Activated T-cell treated with anti-CD3 and anti-CD28 coated beads, Interleukin-2, amount 50 U/mL, for 4 hours (primary cell): ENCODE measurements around the gene GLI1. TPM values are rescaled to one million over a fixed set of nuclear protein-coding genes. Genes with fewer than 3 reads are reported as not detected.
"Not testable (repeated sequence)": the region's sequence is repeated elsewhere in the genome, so short reads cannot be mapped to it uniquely, and the experiment has no call there.

ENCODE experiments used
- ATAC-seq, 2 donors: fragments of 200-7000 bp; cut with Tn5 transposase; one replicate each; pipeline ENCODE4 v1.10.0; 2021
- DNase-seq: peaks from one replicate; pipeline ENCODE4 v3.0.0-alpha.2; 2020
- H3K27me3 Mint-ChIP-seq: one replicate; pipeline ENCODE4 v1.8.0; 2021; ENCODE audit warnings: low read depth, mixed read lengths
- H3K36me3 Mint-ChIP-seq: one replicate; pipeline ENCODE4 v1.8.0; 2022; ENCODE audit warnings: mixed read lengths; ENCODE audit not compliant: insufficient read depth
- H3K4me1 Mint-ChIP-seq: one replicate; pipeline ENCODE4 v1.8.0; 2021; ENCODE audit warnings: low read depth, mixed read lengths
- H3K4me3 Mint-ChIP-seq: one replicate; pipeline ENCODE4 v1.8.0; 2021; ENCODE audit warnings: mild to moderate bottlenecking, moderate library complexity, mixed read lengths
- H3K9me3 Mint-ChIP-seq: one replicate; pipeline ENCODE4 v1.8.0; 2021; ENCODE audit warnings: mixed read lengths
- total RNA-seq, 3 donors: library from RNA; stranded (reverse); gene quantifications; one replicate each; pipeline ENCODE4 v1.2.1, GENCODE V29; 2021

GLI1 gene
- total RNA-seq, 3 donors from 2014 or later: 0.46 to 1.7 (median 0.65) TPM

DNA sequence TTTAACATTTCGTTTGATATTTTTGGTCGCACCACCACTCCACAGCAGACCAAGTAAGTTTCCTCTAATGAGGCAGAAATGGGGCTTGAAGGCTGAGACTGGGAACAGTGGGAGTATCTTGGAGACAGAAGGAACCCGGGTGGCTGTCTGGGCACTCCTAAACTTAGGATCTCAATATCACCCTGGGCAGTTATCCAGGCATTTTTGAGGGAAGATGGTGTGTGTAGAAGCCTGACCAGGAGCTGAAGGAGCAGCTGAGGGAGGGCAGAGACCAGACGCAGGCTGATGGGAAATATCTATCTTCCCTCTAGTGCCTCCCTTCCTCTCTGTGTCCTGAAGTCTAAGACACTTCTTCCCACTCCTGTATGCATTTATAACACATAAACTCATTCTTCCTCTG lies 39.0 kb downstream of the GLI1 start:
- peaks cover 6% of the 10 kb centered on the region for H3K4me1 Mint-ChIP-seq
- DNase-seq: no peak
- H3K27me3 Mint-ChIP-seq: no peaks in the 10 kb centered on the region
- H3K9me3 Mint-ChIP-seq: no peaks in the 10 kb centered on the region
- no peak overlapping the region for H3K4me3 Mint-ChIP-seq
- H3K36me3 Mint-ChIP-seq: peaks cover 46% of the 10 kb centered on the region
- no peak for ATAC-seq

DNA sequence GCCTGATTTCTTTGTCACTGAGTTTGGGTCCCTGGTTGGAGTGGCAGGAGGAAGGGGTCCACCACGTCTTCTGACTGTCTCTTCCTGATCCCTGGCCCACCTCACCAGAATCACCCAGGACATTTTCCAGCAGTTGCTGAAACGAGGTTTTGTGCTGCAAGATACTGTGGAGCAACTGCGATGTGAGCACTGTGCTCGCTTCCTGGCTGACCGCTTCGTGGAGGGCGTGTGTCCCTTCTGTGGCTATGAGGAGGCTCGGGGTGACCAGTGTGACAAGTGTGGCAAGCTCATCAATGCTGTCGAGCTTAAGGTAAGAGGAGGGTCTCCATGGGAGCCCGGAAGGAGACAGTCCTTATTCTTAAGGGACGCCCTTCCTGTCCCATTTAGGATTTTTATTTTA lies 40.6 kb downstream of the GLI1 start:
- DNase-seq (no peak), ATAC-seq (no peak)
- Mint-ChIP-seq H3K4me1 (peaks cover 6% of the 10 kb centered on the region), H3K9me3 (no peaks in the 10 kb centered on the region), H3K4me3 (no peak overlapping the region), H3K36me3 (peaks cover 52% of the 10 kb centered on the region), H3K27me3 (no peaks in the 10 kb centered on the region)

DNA sequence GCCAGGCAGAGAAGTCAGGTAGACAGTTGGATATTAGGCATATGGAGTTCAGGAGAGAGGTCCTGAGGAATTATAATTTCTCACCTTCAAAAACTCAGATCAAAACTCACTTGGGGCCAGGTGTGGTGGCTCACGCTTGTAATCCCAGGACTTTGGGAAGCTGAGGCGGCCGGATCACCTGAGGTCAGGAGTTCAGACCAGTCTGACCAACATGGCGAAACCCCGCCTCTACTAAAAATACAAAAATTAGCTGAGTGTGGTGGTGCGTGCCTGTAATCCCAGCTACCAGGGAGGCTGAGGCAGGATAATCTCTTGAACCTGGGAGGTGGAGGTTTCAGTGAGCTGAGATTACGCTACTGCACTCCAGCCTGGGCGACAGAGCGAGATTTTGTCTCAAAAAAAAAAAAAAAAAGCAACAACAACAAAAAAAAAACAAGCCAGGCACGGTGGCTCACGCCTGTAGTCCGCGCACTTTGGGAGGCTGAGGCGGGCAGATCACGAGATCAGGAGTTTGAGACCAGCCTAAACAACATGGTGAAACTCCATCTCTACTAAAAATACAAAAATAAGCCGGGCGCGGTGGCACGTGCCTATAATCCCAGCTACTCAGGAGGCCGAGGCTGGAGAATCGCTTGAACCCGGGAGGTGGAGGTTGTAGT lies 42.9 kb downstream of the GLI1 start:
- not testable (repeated sequence) for ATAC-seq, H3K4me1 Mint-ChIP-seq, H3K9me3 Mint-ChIP-seq, DNase-seq, H3K27me3 Mint-ChIP-seq, H3K4me3 Mint-ChIP-seq
- H3K36me3 Mint-ChIP-seq: peaks cover 50% of the 10 kb centered on the region

GRCh38 chr12:57506541-57506940 lies 47.0 kb downstream of the GLI1 start:
- not testable (repeated sequence) for H3K4me3 Mint-ChIP-seq, DNase-seq, H3K27me3 Mint-ChIP-seq, H3K4me1 Mint-ChIP-seq, ATAC-seq, H3K9me3 Mint-ChIP-seq
- H3K36me3 Mint-ChIP-seq: peaks cover 39% of the 10 kb centered on the region

DNA sequence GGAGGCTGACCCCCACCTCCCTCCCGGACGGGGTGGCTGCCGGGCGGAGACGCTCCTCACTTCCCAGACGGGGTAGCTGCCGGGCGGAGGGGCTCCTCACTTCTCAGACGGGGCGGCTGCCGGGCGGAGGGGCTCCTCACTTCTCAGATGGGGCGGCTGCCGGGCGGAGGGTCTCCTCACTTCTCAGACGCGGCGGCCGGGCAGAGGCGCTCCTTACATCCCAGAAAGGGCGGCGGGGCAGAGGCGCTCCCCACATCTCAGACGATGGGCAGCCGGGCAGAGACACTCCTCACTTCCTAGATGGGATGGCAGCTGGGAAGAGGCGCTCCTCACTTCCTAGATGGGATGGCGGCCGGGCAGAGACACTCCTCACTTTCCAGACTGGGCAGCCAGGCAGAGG lies 48.2 kb downstream of the GLI1 start:
- not testable (repeated sequence) for H3K27me3 Mint-ChIP-seq, DNase-seq, H3K9me3 Mint-ChIP-seq, H3K4me3 Mint-ChIP-seq, ATAC-seq, H3K4me1 Mint-ChIP-seq
- H3K36me3 Mint-ChIP-seq: peaks cover 44% of the 10 kb centered on the region

DNA sequence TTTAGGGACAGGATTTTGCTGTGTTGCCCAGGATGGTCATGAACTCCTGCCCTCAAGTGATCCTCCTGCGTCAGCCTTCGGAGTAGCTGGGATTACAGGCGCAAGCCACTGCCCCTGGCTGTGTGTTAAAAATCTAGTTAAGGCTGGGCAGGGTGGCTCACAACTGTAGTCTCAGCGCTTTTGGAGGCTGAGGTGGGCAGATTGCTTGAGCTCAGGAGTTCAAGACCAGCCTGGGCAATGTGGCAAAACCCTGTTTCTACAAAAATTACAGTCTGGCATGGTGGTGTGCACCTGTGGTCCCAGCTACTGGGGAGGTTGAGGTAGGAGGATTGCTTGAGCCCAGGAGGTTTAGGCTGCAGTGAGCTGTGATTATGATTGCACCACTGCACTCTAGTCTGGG lies 51.6 kb downstream of the GLI1 start:
- Mint-ChIP-seq H3K4me1 (peaks cover 2% of the 10 kb centered on the region), H3K27me3 (no peaks in the 10 kb centered on the region), H3K9me3 (no peaks in the 10 kb centered on the region), H3K36me3 (peaks cover 49% of the 10 kb centered on the region), H3K4me3 (no peak overlapping the region)
- ATAC-seq (no peak), DNase-seq (no peak)

GRCh38 chr12:57511588-57512325 lies 52.2 kb downstream of the GLI1 start:
- Mint-ChIP-seq H3K4me3 (no peak overlapping the region), H3K36me3 (peaks cover 52% of the 10 kb centered on the region), H3K27me3 (no peaks in the 10 kb centered on the region), H3K9me3 (no peaks in the 10 kb centered on the region), H3K4me1 (peaks cover 2% of the 10 kb centered on the region)
- ATAC-seq: no peak
- DNase-seq: no peak

DNA sequence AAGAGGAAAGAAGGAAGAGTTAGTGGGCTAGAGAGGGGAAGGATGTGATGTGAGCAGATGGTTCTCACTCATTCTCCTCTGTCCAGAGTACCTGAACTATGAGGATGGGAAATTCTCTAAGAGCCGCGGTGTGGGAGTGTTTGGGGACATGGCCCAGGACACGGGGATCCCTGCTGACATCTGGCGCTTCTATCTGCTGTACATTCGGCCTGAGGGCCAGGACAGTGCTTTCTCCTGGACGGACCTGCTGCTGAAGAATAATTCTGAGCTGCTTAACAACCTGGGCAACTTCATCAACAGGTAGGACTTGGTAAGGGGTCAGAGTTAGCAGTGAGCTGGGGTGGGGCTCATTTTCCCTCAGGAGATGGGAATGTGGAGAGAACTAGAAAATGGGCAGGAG lies 53.1 kb downstream of the GLI1 start:
- no peaks in the 10 kb centered on the region for H3K27me3 Mint-ChIP-seq
- DNase-seq: no peak
- H3K4me3 Mint-ChIP-seq: no peak overlapping the region
- no peak for ATAC-seq
- H3K9me3 Mint-ChIP-seq: no peaks in the 10 kb centered on the region
- peaks cover 10% of the 10 kb centered on the region for H3K4me1 Mint-ChIP-seq
- H3K36me3 Mint-ChIP-seq: peaks cover 60% of the 10 kb centered on the region

- no peak overlapping the region for H3K4me3 Mint-ChIP-seq
- peaks cover 15% of the 10 kb centered on the region for H3K4me1 Mint-ChIP-seq
- peaks cover 61% of the 10 kb centered on the region for H3K36me3 Mint-ChIP-seq
- H3K27me3 Mint-ChIP-seq: no peaks in the 10 kb centered on the region
- no peaks in the 10 kb centered on the region for H3K9me3 Mint-ChIP-seq
- DNase-seq (no peak), ATAC-seq (no peak)
Observed at GRCh38 chr12:57513266-57513665, 53.7 kb downstream of the GLI1 start.

DNA sequence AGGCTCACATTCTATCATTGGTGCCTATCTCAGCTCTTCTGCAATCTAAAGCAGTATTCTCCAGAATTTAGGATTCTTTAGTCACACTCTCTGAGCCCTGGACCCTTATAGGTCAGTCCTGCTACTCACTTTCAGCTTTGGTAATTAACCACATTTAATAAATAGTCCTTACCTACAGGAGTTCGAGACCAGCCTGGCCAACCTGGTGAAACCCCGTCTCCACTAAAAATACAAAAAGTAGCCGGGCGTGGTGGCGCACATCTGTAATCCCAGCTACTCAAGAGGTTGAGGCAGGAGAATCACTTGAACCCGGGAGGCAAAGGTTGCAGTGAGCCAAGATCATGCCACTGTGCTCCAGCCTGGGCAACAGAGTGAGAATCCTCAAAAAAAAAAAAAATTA lies 54.1 kb downstream of the GLI1 start:
- not testable (repeated sequence) for DNase-seq, ATAC-seq, H3K27me3 Mint-ChIP-seq, H3K9me3 Mint-ChIP-seq, H3K4me3 Mint-ChIP-seq
- peaks cover 64% of the 10 kb centered on the region for H3K36me3 Mint-ChIP-seq
- H3K4me1 Mint-ChIP-seq: peaks cover 19% of the 10 kb centered on the region

- H3K4me1 Mint-ChIP-seq: peaks cover 25% of the 10 kb centered on the region
- H3K36me3 Mint-ChIP-seq: peaks cover 65% of the 10 kb centered on the region
- not testable (repeated sequence) for H3K4me3 Mint-ChIP-seq
Observed at GRCh38 chr12:57514246-57514645, 54.7 kb downstream of the GLI1 start.

GRCh38 chr12:57514720-57515407 lies 55.3 kb downstream of the GLI1 start:
- H3K4me3 Mint-ChIP-seq: no peak overlapping the region
- H3K27me3 Mint-ChIP-seq: no peaks in the 10 kb centered on the region
- peaks cover 64% of the 10 kb centered on the region for H3K36me3 Mint-ChIP-seq
- H3K4me1 Mint-ChIP-seq: peaks cover 28% of the 10 kb centered on the region
- no peak for DNase-seq
- no peaks in the 10 kb centered on the region for H3K9me3 Mint-ChIP-seq
- no peak for ATAC-seq

More at GRCh38 chr12:57514246-57514645, 54.7 kb downstream of the GLI1 start:
- not testable (repeated sequence) for H3K27me3 Mint-ChIP-seq, DNase-seq, ATAC-seq, H3K9me3 Mint-ChIP-seq

DNA sequence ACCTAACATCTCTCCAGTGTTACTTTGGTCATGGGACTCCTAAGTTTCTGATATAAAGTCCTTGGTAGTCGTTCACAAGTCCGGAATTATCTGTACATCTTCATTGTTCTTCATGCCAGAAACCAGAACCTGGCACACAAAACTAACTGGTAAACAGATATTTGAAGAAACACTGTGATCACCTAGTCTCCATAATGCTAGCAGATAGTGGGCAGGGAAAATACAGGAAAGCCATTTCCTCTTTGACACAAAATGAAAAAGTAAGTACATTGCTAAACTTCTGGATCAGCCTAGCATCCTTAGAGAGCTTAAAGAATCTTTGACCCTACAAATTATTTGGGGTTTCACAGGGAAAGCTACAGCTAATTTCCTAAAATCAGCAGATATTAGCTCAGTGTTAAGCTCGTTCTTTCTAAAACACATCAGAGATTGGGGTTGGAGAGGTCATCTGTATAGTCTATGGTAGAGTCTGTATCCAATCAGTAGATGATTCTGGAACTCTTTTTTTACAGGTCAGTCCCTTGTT lies 55.9 kb downstream of the GLI1 start:
- H3K36me3 Mint-ChIP-seq: peaks cover 65% of the 10 kb centered on the region

DNA sequence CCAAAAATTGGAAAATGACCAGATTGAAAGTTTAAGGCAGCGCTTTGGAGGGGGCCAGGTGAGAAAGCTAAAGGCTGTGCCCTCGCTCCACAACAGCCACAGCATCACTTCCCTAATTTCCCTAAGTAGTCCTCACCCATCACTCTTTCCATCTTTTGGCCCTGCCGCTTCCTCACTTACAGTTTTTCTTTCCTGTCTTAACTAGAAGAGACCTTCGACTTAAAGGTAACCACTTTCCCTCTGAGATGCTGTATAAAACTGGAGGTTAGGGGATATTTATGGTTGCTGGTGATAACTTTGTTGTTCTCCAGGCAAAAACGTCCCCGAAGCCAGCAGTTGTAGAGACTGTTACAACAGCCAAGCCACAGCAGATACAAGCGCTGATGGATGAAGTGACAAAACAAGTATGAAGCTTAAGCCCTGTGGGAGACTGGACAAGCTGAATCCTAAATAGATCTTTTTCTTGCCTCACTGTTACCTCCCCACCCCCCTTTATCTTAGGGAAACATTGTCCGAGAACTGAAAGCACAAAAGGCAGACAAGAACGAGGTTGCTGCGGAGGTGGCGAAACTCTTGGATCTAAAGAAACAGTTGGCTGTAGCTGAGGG lies 56.5 kb downstream of the GLI1 start:
- Mint-ChIP-seq H3K36me3 (peaks cover 65% of the 10 kb centered on the region), H3K27me3 (no peaks in the 10 kb centered on the region), H3K4me1 (peaks cover 29% of the 10 kb centered on the region), H3K9me3 (no peaks in the 10 kb centered on the region), H3K4me3 (no peak overlapping the region)
- DNase-seq (no peak), ATAC-seq (no peak)

More for the DNA sequence above, 55.9 kb downstream of the GLI1 start:
- ATAC-seq (no peak), DNase-seq (no peak)
- no peak overlapping the region for H3K4me3 Mint-ChIP-seq
- H3K27me3 Mint-ChIP-seq: no peaks in the 10 kb centered on the region
- H3K9me3 Mint-ChIP-seq: no peaks in the 10 kb centered on the region
- H3K4me1 Mint-ChIP-seq: peaks cover 28% of the 10 kb centered on the region
